Measurements from ENCODE around the gene TTC3. TPM values are rescaled to one million over a fixed set of nuclear protein-coding genes. Genes with fewer than 3 reads are reported as not detected.
"Not testable (repeated sequence)": the region's sequence is repeated elsewhere in the genome, so short reads cannot be mapped to it uniquely, and the experiment has no call there.

TTC3 gene, protein sequence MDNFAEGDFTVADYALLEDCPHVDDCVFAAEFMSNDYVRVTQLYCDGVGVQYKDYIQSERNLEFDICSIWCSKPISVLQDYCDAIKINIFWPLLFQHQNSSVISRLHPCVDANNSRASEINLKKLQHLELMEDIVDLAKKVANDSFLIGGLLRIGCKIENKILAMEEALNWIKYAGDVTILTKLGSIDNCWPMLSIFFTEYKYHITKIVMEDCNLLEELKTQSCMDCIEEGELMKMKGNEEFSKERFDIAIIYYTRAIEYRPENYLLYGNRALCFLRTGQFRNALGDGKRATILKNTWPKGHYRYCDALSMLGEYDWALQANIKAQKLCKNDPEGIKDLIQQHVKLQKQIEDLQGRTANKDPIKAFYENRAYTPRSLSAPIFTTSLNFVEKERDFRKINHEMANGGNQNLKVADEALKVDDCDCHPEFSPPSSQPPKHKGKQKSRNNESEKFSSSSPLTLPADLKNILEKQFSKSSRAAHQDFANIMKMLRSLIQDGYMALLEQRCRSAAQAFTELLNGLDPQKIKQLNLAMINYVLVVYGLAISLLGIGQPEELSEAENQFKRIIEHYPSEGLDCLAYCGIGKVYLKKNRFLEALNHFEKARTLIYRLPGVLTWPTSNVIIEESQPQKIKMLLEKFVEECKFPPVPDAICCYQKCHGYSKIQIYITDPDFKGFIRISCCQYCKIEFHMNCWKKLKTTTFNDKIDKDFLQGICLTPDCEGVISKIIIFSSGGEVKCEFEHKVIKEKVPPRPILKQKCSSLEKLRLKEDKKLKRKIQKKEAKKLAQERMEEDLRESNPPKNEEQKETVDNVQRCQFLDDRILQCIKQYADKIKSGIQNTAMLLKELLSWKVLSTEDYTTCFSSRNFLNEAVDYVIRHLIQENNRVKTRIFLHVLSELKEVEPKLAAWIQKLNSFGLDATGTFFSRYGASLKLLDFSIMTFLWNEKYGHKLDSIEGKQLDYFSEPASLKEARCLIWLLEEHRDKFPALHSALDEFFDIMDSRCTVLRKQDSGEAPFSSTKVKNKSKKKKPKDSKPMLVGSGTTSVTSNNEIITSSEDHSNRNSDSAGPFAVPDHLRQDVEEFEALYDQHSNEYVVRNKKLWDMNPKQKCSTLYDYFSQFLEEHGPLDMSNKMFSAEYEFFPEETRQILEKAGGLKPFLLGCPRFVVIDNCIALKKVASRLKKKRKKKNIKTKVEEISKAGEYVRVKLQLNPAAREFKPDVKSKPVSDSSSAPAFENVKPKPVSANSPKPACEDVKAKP (N-terminal part only)
- 32.2 and 32.3 TPM in 2 replicates for total RNA-seq (2014; rRNA removed; shearing (Covaris generic))

DNA sequence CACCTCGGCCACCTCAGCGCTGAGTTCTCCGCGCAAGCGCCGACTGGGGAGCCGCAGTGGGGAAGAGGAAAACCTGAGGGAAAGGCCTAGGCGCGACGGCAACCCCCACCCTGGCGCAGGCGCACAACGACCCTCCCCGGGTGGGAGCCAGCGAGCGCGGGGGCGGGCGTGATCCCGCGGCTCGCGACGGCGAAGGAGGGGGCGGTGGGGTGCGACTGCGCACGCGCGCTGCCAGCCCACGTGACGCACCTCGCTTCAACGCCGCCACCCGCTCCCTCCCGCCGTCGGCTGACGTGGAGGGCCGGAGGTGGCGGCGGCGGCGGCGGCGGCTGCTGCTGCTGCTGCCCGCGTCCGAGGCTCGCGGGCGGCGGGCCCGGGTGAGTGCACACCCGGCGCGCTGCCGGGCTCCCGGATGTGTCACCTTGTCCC, at the start of gene TTC3, which contains the start of gene PIGP:
Gene TTC3, plus strand, starts transcription at position 267 of the 429 bp plus-strand sequence. CDS start 14,004 bp downstream, outside the sequence.
Gene PIGP, minus strand, starts transcription at position 84 of the 429 bp plus-strand sequence. CDS start 556 bp downstream, outside the sequence.
- peak; percentile 97 for DNase-seq
- H3K4me3 ChIP-seq (ENCODE audit: insufficient read depth, low read depth, low read length) = peak within 1 kb of the TSS; percentile 85
- H3K36me3 ChIP-seq (replicated peaks; ENCODE audit: control insufficient read depth, insufficient read depth, low read length) = no peaks in the 10 kb centered on the region; the same call in 1 of the 2 replicates
- H3K27me3 ChIP-seq (ENCODE audit: control insufficient read depth, insufficient read depth, low read length) = peaks cover 28% of the 10 kb centered on the region

DNA sequence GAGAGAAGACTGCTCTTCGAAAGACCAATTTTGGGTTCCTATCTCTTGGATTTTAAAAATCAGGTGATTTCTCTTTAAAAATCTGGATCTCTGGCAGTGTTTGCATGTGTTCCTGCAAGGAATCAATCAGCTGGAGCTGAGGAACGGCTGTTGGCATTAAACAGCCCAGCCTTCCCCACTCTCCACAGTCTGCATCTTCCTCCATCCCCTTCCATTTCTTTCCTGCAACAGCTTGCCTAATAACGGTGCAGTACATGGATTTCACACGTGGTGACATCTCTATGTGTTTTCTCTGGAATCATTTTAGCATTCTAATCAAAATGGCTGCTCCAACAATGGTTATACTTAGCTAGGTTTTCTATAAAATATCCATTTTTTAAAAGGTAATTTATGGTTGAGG, 46.6 kb upstream of the TTC3 start:
- Histone ChIP-seq H3K27me3 (ENCODE audit: control insufficient read depth, insufficient read depth, low read length) (no peaks in the 10 kb centered on the region; the same call in 1 of the 2 replicates), H3K36me3 (replicated peaks; ENCODE audit: control insufficient read depth, insufficient read depth, low read length) (no peaks in the 10 kb centered on the region), H3K4me3 (ENCODE audit: insufficient read depth, low read depth, low read length) (no peak overlapping the region)
- no peak for DNase-seq

DNA sequence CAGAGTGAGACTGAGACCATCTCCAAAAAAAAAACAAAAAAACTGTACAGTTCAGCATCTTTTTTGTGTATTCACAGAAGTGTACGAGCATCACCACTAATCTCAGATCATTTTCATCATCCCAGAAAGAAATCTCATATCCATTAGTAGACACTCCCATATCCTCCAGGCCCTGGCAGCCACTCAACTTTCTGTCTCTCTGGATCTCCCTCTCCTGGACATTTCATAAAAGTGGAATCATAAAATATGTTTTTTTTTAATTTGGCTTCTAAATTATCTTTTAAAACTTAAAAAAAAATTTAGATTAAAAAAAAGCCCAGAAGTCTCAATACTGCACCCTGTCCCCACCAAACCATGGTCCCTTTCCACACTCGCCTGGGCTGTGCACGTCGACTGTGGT, 44.5 kb upstream of the TTC3 start:
- peaks cover 2% of the 10 kb centered on the region; the same call in 1 of the 2 replicates for H3K27me3 ChIP-seq (ENCODE audit: control insufficient read depth, insufficient read depth, low read length)
- no peak for DNase-seq

DNA sequence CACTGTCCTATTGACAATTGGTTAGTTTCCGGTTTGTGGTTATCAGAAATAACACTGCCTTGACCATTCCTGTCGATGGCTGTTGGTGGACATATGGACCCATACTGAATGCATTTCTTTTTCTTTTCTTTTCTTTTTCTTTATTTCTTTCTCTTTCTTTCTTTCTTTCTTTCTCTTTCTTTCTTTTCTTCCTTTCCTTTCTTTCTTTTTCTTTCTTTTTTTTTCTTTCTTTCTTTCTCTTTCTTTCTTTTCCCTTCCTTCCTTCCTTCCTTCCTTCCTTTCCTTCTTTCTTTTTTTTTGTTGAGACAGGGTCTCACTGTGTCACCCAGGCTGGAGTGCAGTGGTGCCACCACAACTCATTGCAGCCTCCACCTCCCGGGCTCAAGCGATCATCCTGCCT, 42.2 kb upstream of the TTC3 start:
- Histone ChIP-seq H3K36me3 (replicated peaks; ENCODE audit: control insufficient read depth, insufficient read depth, low read length) (no peaks in the 10 kb centered on the region), H3K4me3 (ENCODE audit: insufficient read depth, low read depth, low read length) (no peak overlapping the region), H3K27me3 (ENCODE audit: control insufficient read depth, insufficient read depth, low read length) (peaks cover 2% of the 10 kb centered on the region; the same call in 1 of the 2 replicates)
- no peak for DNase-seq

More for the DNA sequence above, 44.5 kb upstream of the TTC3 start:
- H3K36me3 ChIP-seq (replicated peaks; ENCODE audit: control insufficient read depth, insufficient read depth, low read length) = no peaks in the 10 kb centered on the region
- H3K4me3 ChIP-seq (ENCODE audit: insufficient read depth, low read depth, low read length) = no peak overlapping the region

DNA sequence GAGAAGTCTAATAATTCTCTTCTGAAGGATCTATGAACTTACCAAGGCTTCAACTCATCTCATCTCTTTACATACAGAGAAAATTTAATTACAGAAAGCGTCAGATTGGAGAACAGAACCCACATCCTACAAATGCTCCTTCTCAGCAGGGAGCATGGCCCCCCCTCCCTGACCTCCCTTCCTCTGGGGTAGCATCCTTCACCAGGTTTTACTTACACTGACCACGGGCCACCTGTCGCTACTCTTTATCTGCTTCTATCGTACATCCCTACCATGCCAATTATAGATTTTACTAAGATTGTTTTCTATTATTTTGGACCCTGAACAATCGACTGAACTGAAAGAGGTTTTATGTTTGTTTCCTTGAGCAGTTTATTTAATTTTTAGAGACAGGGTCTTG, 40.8 kb upstream of the TTC3 start:
- peaks cover 3% of the 10 kb centered on the region for H3K27me3 ChIP-seq (ENCODE audit: control insufficient read depth, insufficient read depth, low read length)
- no peak for DNase-seq
- H3K4me3 ChIP-seq (ENCODE audit: insufficient read depth, low read depth, low read length) = no peak overlapping the region
- no peaks in the 10 kb centered on the region for H3K36me3 ChIP-seq (replicated peaks; ENCODE audit: control insufficient read depth, insufficient read depth, low read length)

DNA sequence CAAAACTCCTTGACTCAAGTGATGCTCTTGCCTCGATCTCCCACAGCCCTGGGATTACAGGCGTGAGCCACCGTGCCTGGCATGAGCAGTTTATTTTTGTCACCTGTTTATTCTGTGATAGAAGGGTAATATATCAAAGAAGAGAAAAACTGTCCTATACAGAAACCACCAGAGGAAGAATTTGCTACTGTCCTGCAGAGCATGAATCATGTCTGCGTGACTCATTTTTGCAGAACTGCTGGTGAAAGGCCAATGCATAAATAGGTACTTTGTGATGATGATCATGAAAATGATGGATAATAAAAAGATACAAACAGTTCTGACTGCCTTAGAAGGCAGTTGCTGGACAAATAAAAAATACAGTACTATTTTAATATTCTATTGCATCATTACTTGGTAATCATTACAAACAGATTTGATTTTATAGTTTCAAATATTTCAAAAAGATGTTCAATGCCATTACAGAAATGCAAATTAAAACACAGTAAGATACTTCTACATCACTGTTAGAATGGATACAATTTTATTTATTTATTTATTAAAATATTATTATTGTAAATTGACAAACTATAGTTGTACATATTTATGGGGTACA, 40.1 kb upstream of the TTC3 start:
- H3K4me3 ChIP-seq (ENCODE audit: insufficient read depth, low read depth, low read length) = no peak overlapping the region
- no peak for DNase-seq

DNA sequence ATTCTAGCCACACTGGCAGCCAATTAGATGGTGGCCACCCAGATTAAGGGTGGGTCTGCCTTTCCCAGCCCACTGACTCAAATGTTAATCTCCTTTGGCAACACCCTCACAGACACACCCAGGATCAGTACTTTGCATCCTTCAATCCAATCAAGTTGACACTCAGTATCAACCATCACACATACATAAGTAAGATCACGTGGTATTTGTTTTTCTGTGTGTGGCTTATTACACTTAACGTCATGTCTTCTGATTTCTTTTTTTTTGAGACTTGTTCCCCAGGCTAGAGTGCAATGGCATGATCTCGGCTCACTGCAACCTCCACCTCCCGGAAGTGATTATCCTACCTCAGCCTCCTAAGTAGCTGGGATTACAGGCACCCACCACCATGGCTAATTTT, 38.7 kb upstream of the TTC3 start:
- DNase-seq; H3K4me3 ChIP-seq (ENCODE audit: insufficient read depth, low read depth, low read length); H3K36me3 ChIP-seq (replicated peaks; ENCODE audit: control insufficient read depth, insufficient read depth, low read length): not testable (repeated sequence)
- peaks cover 19% of the 10 kb centered on the region for H3K27me3 ChIP-seq (ENCODE audit: control insufficient read depth, insufficient read depth, low read length)

More for the DNA sequence above, 40.1 kb upstream of the TTC3 start:
- no peaks in the 10 kb centered on the region for H3K36me3 ChIP-seq (replicated peaks; ENCODE audit: control insufficient read depth, insufficient read depth, low read length)
- H3K27me3 ChIP-seq (ENCODE audit: control insufficient read depth, insufficient read depth, low read length) = peaks cover 8% of the 10 kb centered on the region

DNA sequence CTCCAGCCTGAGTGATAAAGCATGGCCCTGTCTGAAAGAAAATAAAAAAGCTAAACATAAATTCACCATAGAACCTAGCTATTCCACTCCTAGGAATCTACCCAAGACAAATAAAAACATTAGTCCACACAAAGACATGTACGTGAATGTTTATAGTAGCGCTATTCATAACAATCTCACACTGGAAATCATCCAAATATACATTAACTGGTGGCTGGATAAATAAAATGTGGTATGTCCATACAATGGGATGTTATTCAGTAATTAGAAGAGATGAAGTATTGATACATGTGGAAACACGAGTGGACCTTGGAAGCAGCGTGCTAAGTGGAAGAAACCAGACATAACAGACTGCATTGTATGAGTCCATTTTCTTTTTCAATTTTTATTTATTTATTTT, 36.9 kb upstream of the TTC3 start:
- peaks cover 24% of the 10 kb centered on the region for H3K27me3 ChIP-seq (ENCODE audit: control insufficient read depth, insufficient read depth, low read length)
- H3K4me3 ChIP-seq (ENCODE audit: insufficient read depth, low read depth, low read length) = no peak overlapping the region
- DNase-seq = no peak
- no peaks in the 10 kb centered on the region for H3K36me3 ChIP-seq (replicated peaks; ENCODE audit: control insufficient read depth, insufficient read depth, low read length)

DNA sequence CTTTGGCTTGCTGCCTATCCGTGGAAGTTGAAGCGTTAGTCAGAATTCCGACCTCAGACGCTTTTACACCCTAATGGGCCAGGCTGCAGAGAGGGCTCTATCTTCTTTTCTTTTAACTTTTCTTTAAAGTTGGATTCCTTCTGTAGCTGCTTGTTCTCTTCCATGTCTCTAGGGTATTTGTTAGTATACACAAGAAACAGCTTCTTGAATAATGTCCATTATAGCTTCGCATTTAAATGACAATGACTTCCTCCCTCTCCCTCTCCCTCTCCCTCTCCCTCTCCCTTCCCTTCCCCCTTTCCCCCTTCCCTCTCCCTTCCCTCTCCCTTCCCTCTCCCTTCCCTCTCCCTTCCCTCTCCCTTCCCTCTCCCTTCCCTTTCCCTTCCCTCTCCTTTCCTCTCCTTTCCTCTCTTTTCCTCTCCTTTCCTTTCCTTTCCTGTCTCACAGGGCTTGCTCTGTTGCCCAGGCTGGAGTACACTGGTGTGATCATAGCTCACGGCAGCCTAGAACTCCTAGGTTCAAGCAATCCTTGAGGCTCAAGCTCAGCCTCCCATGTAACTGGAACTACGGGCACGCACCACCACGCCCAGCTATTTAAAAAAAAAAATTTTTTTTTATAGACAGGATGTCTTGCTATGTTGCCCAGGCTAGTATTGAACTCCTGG, 33.5 kb upstream of the TTC3 start:
- no peaks in the 10 kb centered on the region for H3K36me3 ChIP-seq (replicated peaks; ENCODE audit: control insufficient read depth, insufficient read depth, low read length)
- DNase-seq = no peak
- H3K4me3 ChIP-seq (ENCODE audit: insufficient read depth, low read depth, low read length) = no peak overlapping the region
- H3K27me3 ChIP-seq (ENCODE audit: control insufficient read depth, insufficient read depth, low read length) = peaks cover 26% of the 10 kb centered on the region

DNA sequence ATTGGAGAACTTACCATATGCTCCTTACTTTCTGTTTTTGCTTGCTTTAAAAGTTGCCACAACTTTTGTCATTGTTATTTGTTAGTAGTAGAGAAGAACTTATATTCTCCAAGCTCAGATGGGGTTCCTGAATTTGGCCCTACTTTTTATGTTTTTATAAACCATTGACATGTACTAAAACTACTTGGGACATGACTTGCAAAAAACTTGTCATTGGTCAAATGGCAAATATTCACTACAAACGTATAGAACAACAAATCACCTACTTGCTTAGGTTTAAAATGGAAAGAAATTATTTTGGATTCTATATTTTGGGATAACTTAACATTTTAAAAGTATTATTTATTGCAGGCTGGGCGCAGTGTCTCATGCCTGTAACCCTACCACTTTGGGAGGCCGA, 32.8 kb upstream of the TTC3 start:
- H3K4me3 ChIP-seq (ENCODE audit: insufficient read depth, low read depth, low read length) = no peak overlapping the region
- H3K27me3 ChIP-seq (ENCODE audit: control insufficient read depth, insufficient read depth, low read length) = peaks cover 28% of the 10 kb centered on the region
- DNase-seq = no peak
- H3K36me3 ChIP-seq (replicated peaks; ENCODE audit: control insufficient read depth, insufficient read depth, low read length) = no peaks in the 10 kb centered on the region

DNA sequence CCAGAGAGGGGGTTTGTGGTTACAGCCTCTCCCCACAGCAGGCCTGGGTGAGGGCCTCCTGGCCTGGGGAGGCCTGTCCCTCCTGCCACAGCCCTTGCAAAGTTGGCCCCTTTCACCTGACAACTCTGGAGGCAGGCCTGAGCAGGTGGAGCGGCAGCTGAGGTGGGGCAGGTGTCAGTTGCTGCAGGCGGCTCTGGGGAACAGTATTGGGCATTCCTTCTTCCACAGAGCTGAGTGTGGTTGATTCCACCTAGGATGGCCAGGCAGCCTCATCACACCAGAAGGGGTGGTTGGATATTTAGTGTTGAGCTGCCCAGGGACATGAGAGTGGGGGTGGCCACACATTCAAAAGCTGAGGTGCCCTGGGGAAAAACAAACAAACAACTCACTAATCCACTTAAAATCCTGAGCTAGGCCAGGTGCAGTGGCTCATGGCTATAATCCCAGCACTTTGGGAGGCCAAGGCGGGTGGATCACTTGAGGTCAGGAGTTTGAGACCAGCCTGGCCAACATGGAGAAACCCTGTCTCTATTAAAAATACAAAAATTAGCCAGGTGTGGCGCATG, 31.3 kb upstream of the TTC3 start:
- peak; percentile 37 for DNase-seq
- Histone ChIP-seq H3K36me3 (replicated peaks; ENCODE audit: control insufficient read depth, insufficient read depth, low read length) (no peaks in the 10 kb centered on the region), H3K27me3 (ENCODE audit: control insufficient read depth, insufficient read depth, low read length) (peaks cover 30% of the 10 kb centered on the region), H3K4me3 (ENCODE audit: insufficient read depth, low read depth, low read length) (no peak overlapping the region)

DNA sequence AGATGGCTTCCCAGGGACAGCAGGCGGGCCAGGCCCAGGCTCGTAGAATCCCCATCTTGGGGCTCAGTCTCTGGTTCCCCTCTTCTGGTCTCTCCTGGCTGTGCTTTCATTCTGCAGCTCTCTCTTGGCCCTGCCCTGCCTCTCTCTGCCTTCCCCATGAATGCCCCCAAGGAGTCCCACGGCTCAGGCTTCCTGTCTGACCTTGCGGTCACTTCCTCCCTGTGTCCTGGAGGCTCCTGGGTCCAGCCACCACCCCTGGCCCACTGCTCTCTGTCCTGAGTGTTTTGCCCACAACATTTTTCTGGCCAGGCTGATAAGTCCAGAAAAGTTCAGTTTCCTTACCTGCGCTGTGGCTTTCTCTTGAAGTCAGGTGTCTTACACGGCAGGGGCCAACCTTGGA, 29.2 kb upstream of the TTC3 start:
- H3K36me3 ChIP-seq (replicated peaks; ENCODE audit: control insufficient read depth, insufficient read depth, low read length) = no peaks in the 10 kb centered on the region
- H3K27me3 ChIP-seq (ENCODE audit: control insufficient read depth, insufficient read depth, low read length) = peaks cover 22% of the 10 kb centered on the region
- DNase-seq = no peak
- no peak overlapping the region for H3K4me3 ChIP-seq (ENCODE audit: insufficient read depth, low read depth, low read length)

DNA sequence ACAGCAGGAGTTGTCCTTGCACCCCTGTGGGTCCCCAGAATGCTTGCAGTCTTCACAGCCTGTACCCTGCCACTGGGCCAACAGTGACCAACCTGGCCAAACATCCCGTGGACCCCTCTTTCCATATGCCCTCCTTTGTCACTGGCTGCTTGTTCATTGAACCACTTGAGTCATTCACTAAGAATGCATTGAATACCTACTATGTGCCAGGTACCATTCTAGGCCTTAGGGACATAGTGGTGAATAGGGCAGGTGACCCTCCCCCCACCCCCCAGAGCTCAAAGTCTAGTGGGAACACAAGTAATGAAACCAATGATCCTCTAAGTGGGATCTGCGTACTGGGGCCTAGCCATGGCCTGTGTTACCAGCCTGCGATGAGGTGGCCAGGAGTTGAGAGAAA, 28.4 kb upstream of the TTC3 start:
- H3K4me3 ChIP-seq (ENCODE audit: insufficient read depth, low read depth, low read length) = no peak overlapping the region
- DNase-seq = no peak
- no peaks in the 10 kb centered on the region for H3K36me3 ChIP-seq (replicated peaks; ENCODE audit: control insufficient read depth, insufficient read depth, low read length)
- peaks cover 19% of the 10 kb centered on the region for H3K27me3 ChIP-seq (ENCODE audit: control insufficient read depth, insufficient read depth, low read length)
